T-cell (primary cell): ENCODE measurements around the gene ZNF165. TPM values are rescaled to one million over a fixed set of nuclear protein-coding genes. Genes with fewer than 3 reads are reported as not detected.

Experiments used
- ATAC-seq, 4 experiments: fragments of 200-7000 bp in 3 of 4; fragments of 150-1000 bp in 1 of 4; cut with Tn5 transposase; replicated peaks in 1 of 4; 1 replicate in 3 of 4; 2 replicates in 1 of 4; pipeline ENCODE4 v1.10.0; 2021; ENCODE audit warnings: moderate library complexity in 3 of 4, mild to moderate bottlenecking in 2 of 4, moderate number of reproducible peaks in 1 of 4
- CTCF ChIA-PET, 2 donors: fragments of 300-600 bp; sonication (Branson Sonifier 250); formaldehyde crosslinking; loops; one replicate each; lab custom pipeline; 2022; ENCODE audit warnings: antibody characterized with exemption in 2 of 2; lab: Charles Lee
- POLR2A ChIA-PET, 2 donors: fragments of 300-600 bp; sonication (Branson Sonifier 250); formaldehyde crosslinking; loops; one replicate each; lab custom pipeline; 2022; ENCODE audit warnings: antibody characterized with exemption in 2 of 2; lab: Charles Lee
- DNase-seq, 35 experiments: peaks; one replicate each; pipeline versions ENCODE4 v3.0.0 to v3.0.0-alpha.2; 2013 to 2023
- H3K27ac ChIP-seq: one replicate; pipeline ENCODE4 v1.5.1; 2013; ENCODE audit warnings: low read length
- H3K27me3 ChIP-seq, 2 experiments: replicated peaks in 1 of 2; 1 replicate in 1 of 2; 2 replicates in 1 of 2; pipeline versions ENCODE4 v1.6.1 to v1.7.0; 2013; ENCODE audit warnings: low read length in 1 of 2, mixed read lengths in 1 of 2; ENCODE audit not compliant: control insufficient read depth in 2 of 2, insufficient read depth in 2 of 2; ENCODE audit errors: extremely low read depth in 1 of 2
- H3K36me3 ChIP-seq, 2 donors: 1 replicate in 1 of 2; 2 replicates in 1 of 2; pipeline versions ENCODE4 v1.6.1 to v1.7.0; 2013; ENCODE audit warnings: low read length in 1 of 2; ENCODE audit not compliant: control insufficient read depth in 2 of 2, insufficient read depth in 1 of 2; ENCODE audit errors: extremely low read depth in 1 of 2
- H3K4me1 ChIP-seq, 2 experiments: 1 replicate in 1 of 2; 2 replicates in 1 of 2; pipeline versions ENCODE4 v1.6.1 to v1.7.0; 2013; ENCODE audit warnings: low read length in 2 of 2, mixed read lengths in 1 of 2; ENCODE audit not compliant: insufficient read depth in 2 of 2, control insufficient read depth in 1 of 2; ENCODE audit errors: extremely low read depth in 1 of 2
- H3K4me3 ChIP-seq, 2 donors: 1 replicate in 1 of 2; 2 replicates in 1 of 2; pipeline versions ENCODE4 v1.5.1 to v1.7.0; 2013; ENCODE audit warnings: mild to moderate bottlenecking in 2 of 2, low read length in 1 of 2, moderate library complexity in 1 of 2; ENCODE audit not compliant: control insufficient read depth in 1 of 2; ENCODE audit errors: extremely low read depth in 1 of 2
- H3K9me3 ChIP-seq: 2 replicates; pipeline ENCODE4 v1.7.0; 2013
- H3K27ac Mint-ChIP-seq, 2 donors: one replicate each; pipeline ENCODE4 v1.8.0; 2020 to 2021; ENCODE audit warnings: mild to moderate bottlenecking in 2 of 2, mixed read lengths in 2 of 2
- H3K27me3 Mint-ChIP-seq, 2 donors: one replicate each; pipeline ENCODE4 v1.8.0; 2021 to 2022; ENCODE audit warnings: mixed read lengths in 2 of 2
- H3K36me3 Mint-ChIP-seq: one replicate; pipeline ENCODE4 v1.8.0; 2021; ENCODE audit warnings: mixed read lengths
- H3K4me1 Mint-ChIP-seq, 3 donors: one replicate each; pipeline ENCODE4 v1.8.0; 2020 to 2022; ENCODE audit warnings: mixed read lengths in 3 of 3, mild to moderate bottlenecking in 1 of 3
- H3K4me3 Mint-ChIP-seq, 3 donors: one replicate each; pipeline ENCODE4 v1.8.0; 2020 to 2022; ENCODE audit warnings: mild to moderate bottlenecking in 3 of 3, mixed read lengths in 3 of 3, moderate library complexity in 3 of 3
- H3K9me3 Mint-ChIP-seq, 3 donors: one replicate each; pipeline ENCODE4 v1.8.0; 2020 to 2022; ENCODE audit warnings: mixed read lengths in 3 of 3
- WGBS: methylation state at CpG from one replicate; pipeline ENCODE4 v1.1.5; 2013; ENCODE audit warnings: missing lambda C conversion rate; ENCODE audit not compliant: insufficient coverage; 5-methylcytosine and 5-hydroxymethylcytosine counted together
- total RNA-seq, 35 experiments: library from RNA in 6 of 35; stranded (reverse) in 6 of 35; fragments of 120-200 nt in 1 of 35; gene quantifications; one replicate each; pipeline versions ENCODE4 v1.2.1 to v1.2.4 and lab custom pipeline; 2013 to 2026

The ZNF165 gene
- total RNA-seq, 5 donors from 2014 or later (not counting 1 experiment from before 2014, with no cell fraction given) = 0.79 to 7.2 (median 1.4) TPM

DNA sequence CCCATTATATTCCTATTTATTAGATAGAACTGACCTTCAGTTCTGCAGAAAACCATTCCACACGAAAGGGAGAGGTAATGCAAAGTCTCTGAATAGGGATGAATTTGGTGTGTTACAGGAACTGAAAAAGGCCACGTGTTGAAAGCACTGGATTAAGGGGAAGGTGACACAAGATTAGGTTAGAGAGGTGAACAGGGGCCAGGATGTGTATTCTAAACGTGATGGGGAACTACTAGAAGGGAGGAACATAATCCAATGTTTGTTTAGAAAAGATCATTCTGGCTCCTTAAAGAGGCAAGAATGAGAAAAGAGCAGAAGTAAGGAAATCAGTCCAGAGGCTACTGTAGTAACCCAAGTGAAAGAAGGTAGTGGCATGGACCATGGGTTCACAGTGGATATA is 55.0 kb downstream of the ZNF165 start:
- ChIA-PET CTCF (interaction anchor here in 1 of 2 donors (2.5 kb wide), 1 partner anchor 10 kb away, joined by 11 read pairs; no protein-coding TSS in a partner anchor), POLR2A (no interaction called here)
- 10% methylated on average over 2 of the region's 3 CpGs for WGBS
- Mint-ChIP-seq H3K4me3 (peak overlapping the region; percentile 91 to 95 (median 91)), H3K27ac (peak overlapping the region; percentile 94 to 97), H3K4me1 (peaks cover 72 to 74% (median 73%) of the 10 kb centered on the region in 3 donors), H3K9me3 (no peaks in the 10 kb centered on the region), H3K27me3 (no peaks in the 10 kb centered on the region), H3K36me3 (peaks cover 4% of the 10 kb centered on the region)
- H3K4me3 ChIP-seq = no peak overlapping the region
- H3K9me3 ChIP-seq = no peaks in the 10 kb centered on the region
- no peak for ATAC-seq
- H3K27ac ChIP-seq = peak overlapping the region; percentile 96
- no peaks in the 10 kb centered on the region for H3K27me3 ChIP-seq
- peaks cover 12 to 17% of the 10 kb centered on the region in 2 experiments for H3K4me1 ChIP-seq
- peaks cover 0 to 10% of the 10 kb centered on the region in 2 donors for H3K36me3 ChIP-seq
- no peak for DNase-seq

DNA sequence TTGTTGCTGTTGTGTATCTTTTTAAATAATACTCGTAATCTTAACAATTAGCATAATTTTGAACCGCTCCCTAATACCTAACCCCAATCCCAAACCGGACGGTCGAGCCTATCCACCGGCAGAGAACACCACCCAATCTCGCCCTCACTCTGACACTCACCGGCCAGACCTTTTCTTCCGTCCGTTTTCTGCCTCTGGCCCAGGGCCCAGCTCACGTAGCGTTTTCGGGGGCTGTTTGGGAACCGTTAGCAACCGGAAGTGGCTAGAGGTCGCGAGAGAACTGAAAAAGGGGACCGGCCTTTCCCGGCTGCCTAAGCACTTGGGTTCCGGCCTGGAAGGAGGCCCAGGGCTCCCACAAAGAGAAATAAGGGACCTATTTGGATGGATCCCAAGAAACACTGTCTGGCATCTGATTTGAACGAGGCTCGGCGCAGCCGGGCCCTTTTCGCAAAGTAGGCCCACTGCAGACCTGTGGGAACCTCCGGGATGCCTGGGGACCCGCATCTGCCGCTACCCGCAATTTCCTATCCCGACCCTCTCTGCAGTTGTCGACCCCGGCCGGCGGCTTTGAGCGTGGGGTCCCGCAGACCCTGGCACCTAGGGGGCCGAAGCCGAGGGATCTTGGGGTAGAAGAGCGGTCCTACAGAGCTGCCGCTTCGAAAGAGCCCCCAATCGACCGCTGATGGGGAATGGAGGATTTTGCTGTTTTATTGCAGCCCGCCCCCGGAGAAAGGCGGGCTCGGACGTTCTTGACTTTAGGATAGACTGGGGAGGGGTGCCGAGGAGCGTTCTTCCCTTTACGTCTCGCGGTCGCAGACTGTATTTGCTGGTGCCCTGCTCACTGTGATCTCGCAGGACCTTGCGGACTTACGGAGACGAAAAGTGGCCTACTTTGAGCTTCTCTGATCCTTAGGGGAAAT is 56.5 kb downstream of the ZNF165 start:
- no peaks in the 10 kb centered on the region for H3K9me3 Mint-ChIP-seq
- H3K4me3 Mint-ChIP-seq = peak overlapping the region; percentile 91 to 95 (median 91)
- H3K27me3 Mint-ChIP-seq = no peaks in the 10 kb centered on the region
- H3K4me3 ChIP-seq = peak overlapping the region; percentile 76 to 92
- peak overlapping the region; percentile 94 to 97 for H3K27ac Mint-ChIP-seq
- H3K36me3 Mint-ChIP-seq = peaks cover 4% of the 10 kb centered on the region
- H3K27me3 ChIP-seq = no peaks in the 10 kb centered on the region
- DNase-seq = peak; percentile 44 to 85 (median 66)
- peaks cover 14 to 24% of the 10 kb centered on the region in 2 experiments for H3K4me1 ChIP-seq
- H3K36me3 ChIP-seq = peaks cover 0 to 6% of the 10 kb centered on the region in 2 donors
- H3K27ac ChIP-seq = peak overlapping the region; percentile 96
- peaks cover 76 to 82% (median 81%) of the 10 kb centered on the region in 3 donors for H3K4me1 Mint-ChIP-seq
- under 1% methylated on average over 43 of the region's 58 CpGs for WGBS
- ATAC-seq = peak; percentile 40 to 63 (median 54)
- no peaks in the 10 kb centered on the region for H3K9me3 ChIP-seq
- ChIA-PET CTCF (interaction anchor here in 1 of 2 donors (1.1 to 2.5 kb wide), 2 partner anchors 11 to 130 kb away, joined by 5 to 11 read pairs; partner anchors contain the start of gene ZSCAN26), POLR2A (interaction anchor here (0.5 to 1.6 kb wide), 7 partner anchors 10 to 214 kb away, joined by 3 to 6 read pairs (median 4); partner anchors contain the start of gene ZNF165 (in 1 of the 2))

DNA sequence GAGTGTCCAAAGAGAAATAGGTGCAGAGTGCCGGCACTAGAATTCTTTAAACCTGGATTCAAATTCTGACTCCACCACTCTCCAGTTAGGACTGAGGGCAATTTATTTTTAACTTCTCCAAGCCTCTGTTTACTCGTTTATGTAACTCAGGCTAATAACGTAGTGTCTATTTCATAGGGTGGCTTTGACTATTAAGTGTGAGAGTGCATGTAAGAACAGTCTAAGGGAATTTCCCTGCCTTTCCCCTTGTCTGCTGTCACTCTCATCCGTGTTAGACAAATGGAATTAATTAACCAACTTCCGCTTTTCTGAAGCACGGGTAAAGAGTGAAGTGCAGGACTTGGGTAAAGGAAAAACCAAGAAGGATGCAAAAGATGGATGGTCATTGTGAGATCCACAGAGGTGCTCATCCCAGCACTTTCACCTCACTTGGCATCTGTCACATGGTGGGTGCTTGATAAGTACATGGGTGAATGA is 57.2 kb downstream of the ZNF165 start:
- Histone ChIP-seq H3K4me1 (peaks cover 18 to 27% of the 10 kb centered on the region in 2 experiments), H3K4me3 (peak overlapping the region; percentile 76 to 92), H3K9me3 (no peaks in the 10 kb centered on the region), H3K27me3 (no peaks in the 10 kb centered on the region), H3K27ac (peak overlapping the region; percentile 96), H3K36me3 (peaks cover 0 to 5% of the 10 kb centered on the region in 2 donors)
- DNase-seq (peak in 7 of 35 experiments; percentile 6 to 82 (median 18)), ATAC-seq (peak in 1 of 4 experiments; percentile 70)
- ChIA-PET POLR2A (interaction anchor here (0.6 to 1.6 kb wide), 6 partner anchors 10 to 235 kb away, joined by 3 to 6 read pairs (median 4); no protein-coding TSS in a partner anchor), CTCF (interaction anchor here in 1 of 2 donors (2.5 kb wide), 1 partner anchor 12 kb away, joined by 11 read pairs; no protein-coding TSS in a partner anchor)
- WGBS = no CpG with 5 or more reads among the region's 6 CpGs
- H3K9me3 Mint-ChIP-seq = no peaks in the 10 kb centered on the region
- peak overlapping the region; percentile 91 to 95 (median 91) for H3K4me3 Mint-ChIP-seq
- peak overlapping the region; percentile 94 to 97 for H3K27ac Mint-ChIP-seq
- peaks cover 4% of the 10 kb centered on the region for H3K36me3 Mint-ChIP-seq
- H3K27me3 Mint-ChIP-seq = no peaks in the 10 kb centered on the region
- peaks cover 77 to 88% (median 88%) of the 10 kb centered on the region in 3 donors for H3K4me1 Mint-ChIP-seq

Other genes with a start within 250 kb of the ZNF165 start
- not detected for gene OR2B2, start 168.2 kb upstream of the ZNF165 start, total RNA-seq
- not detected for gene OR2B6, start 123.3 kb upstream of the ZNF165 start, total RNA-seq
- 10 to 100 TPM in 3 of 5 donors, 1 to 10 TPM in 2; 5.9 to 13.1 (median 10.7) TPM for gene ZSCAN16, start 44.0 kb downstream of the ZNF165 start, total RNA-seq
- 10 to 100 TPM; 23.3 to 35.7 (median 35.0) TPM for gene ZKSCAN8, start 61.3 kb downstream of the ZNF165 start, total RNA-seq
- gene ZSCAN9, start 144.7 kb downstream of the ZNF165 start, total RNA-seq = 1 to 10 TPM; 1.5 to 4.2 (median 3.0) TPM
- 10 to 100 TPM in 3 of 5 donors, 1 to 10 TPM in 2; 2.9 to 12.4 (median 10.1) TPM for gene ZKSCAN4, start 171.7 kb downstream of the ZNF165 start, total RNA-seq
- gene NKAPL, start 178.7 kb downstream of the ZNF165 start, total RNA-seq = under 1 TPM in 1 of 5 donors, not detected in 4; 0.32 TPM
- 10 to 100 TPM in 4 of 5 donors, 1 to 10 TPM in 1; 9.0 to 20.4 (median 19.2) TPM for gene ZSCAN26, start 186.6 kb downstream of the ZNF165 start, total RNA-seq
- 1 to 10 TPM; 1.1 to 2.0 (median 1.2) TPM for gene PGBD1, start 201.0 kb downstream of the ZNF165 start, total RNA-seq